HEK293 (cell line): ENCODE measurements around the gene TRPV5.

ENCODE experiments used
- CTCF ChIP-seq: fragments of 450-650 bp; formaldehyde crosslinking; IDR thresholded peaks from 2 replicates; pipeline ENCODE4 v1.5.1; 2016; ENCODE audit warnings: missing biosample characterization, missing genetic modification characterization
- SP3 ChIP-seq: fragments of 450-650 bp; formaldehyde crosslinking; IDR thresholded peaks from 2 replicates; pipeline ENCODE4 v1.5.1; 2016; ENCODE audit warnings: missing biosample characterization, missing genetic modification characterization
- ZNF184 ChIP-seq: fragments of 450-650 bp; IDR thresholded peaks from 2 replicates; pipeline ENCODE4 v1.5.1; 2018; ENCODE audit warnings: missing biosample characterization, mild to moderate bottlenecking, missing genetic modification characterization
- ZNF2 ChIP-seq: fragments of 450-650 bp; formaldehyde crosslinking; IDR thresholded peaks from 2 replicates; pipeline ENCODE4 v1.5.1; 2016; ENCODE audit warnings: missing biosample characterization, missing genetic modification characterization
- ZNF24 ChIP-seq: fragments of 450-650 bp; formaldehyde crosslinking; IDR thresholded peaks from 2 replicates; pipeline ENCODE4 v1.5.1; 2016; ENCODE audit warnings: missing biosample characterization, missing genetic modification characterization
- ZNF510 ChIP-seq: fragments of 450-650 bp; formaldehyde crosslinking; IDR thresholded peaks from 2 replicates; pipeline ENCODE4 v1.5.1; 2018; ENCODE audit warnings: mild to moderate bottlenecking, missing genetic modification characterization, missing biosample characterization; ENCODE audit not compliant: insufficient replicate concordance

GRCh38 chr7:142919656-142920055 is 13.9 kb downstream of the TRPV5 start:
- TF ChIP-seq ZNF510 (tag by site-specific recombination): no peak
- no peak for TF ChIP-seq ZNF184 (tag by site-specific recombination)
- TF ChIP-seq ZNF24 (tag by site-specific recombination): no peak
- TF ChIP-seq ZNF2 (tag by site-specific recombination): no peak
- no peak for TF ChIP-seq SP3
- TF ChIP-seq CTCF (tag by site-specific recombination): no peak
